Neuron (in vitro differentiated cells): ENCODE results near the gene NPPA.

Source experiments
- H2AFZ ChIP-seq: one replicate; pipeline ENCODE4 v1.6.1; 2013; ENCODE audit warnings: low read depth, mild to moderate bottlenecking, inconsistent platforms, low read length, moderate library complexity
- H3K27me3 ChIP-seq: one replicate; pipeline ENCODE4 v1.6.1; 2013; ENCODE audit warnings: low read length; ENCODE audit not compliant: insufficient read depth
- H3K36me3 ChIP-seq: one replicate; pipeline ENCODE4 v1.6.1; 2013; ENCODE audit warnings: low read length; ENCODE audit not compliant: insufficient read depth
- H3K4me1 ChIP-seq: one replicate; pipeline ENCODE4 v1.6.1; 2013; ENCODE audit warnings: low read length; ENCODE audit not compliant: insufficient read depth
- H3K4me3 ChIP-seq: 2 replicates; pipeline ENCODE4 v1.5.1; 2013; ENCODE audit warnings: mild to moderate bottlenecking, low read length, moderate library complexity
- H3K9me3 ChIP-seq: one replicate; pipeline ENCODE4 v1.6.1; 2013; ENCODE audit warnings: low read length

Gene NPPA

GRCh38 chr1:11850156-11850555 is 2.6 kb upstream of the NPPA start:
- H3K36me3 ChIP-seq = peaks cover 15% of the 10 kb centered on the region

DNA sequence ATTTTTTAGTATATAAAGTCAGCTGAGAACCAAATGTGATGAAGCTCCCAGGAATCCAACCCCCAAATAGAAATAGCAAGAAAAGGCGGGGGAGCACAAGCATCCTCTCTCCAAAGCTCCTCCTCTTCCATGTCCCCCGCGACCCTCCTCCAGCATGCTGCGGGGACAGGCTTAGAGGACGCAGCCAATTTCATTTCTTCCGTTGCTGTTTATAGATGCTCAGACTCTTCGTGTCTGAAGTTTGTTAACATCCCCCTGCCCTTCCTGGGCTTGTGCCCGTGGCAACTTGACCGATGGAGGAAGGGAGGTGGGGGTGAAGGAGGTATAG is 754 bp upstream of the NPPA start:
- H2AFZ ChIP-seq = no peak overlapping the region
- no peaks in the 10 kb centered on the region for H3K4me1 ChIP-seq
- H3K4me3 ChIP-seq = no peak overlapping the region
- H3K9me3 ChIP-seq = no peaks in the 10 kb centered on the region
- H3K27me3 ChIP-seq = no peaks in the 10 kb centered on the region
- peaks cover 30% of the 10 kb centered on the region for H3K36me3 ChIP-seq

More at GRCh38 chr1:11850156-11850555, 2.6 kb upstream of the NPPA start:
- Histone ChIP-seq H3K9me3 (no peaks in the 10 kb centered on the region), H3K4me1 (no peaks in the 10 kb centered on the region), H2AFZ (no peak overlapping the region), H3K4me3 (no peak overlapping the region), H3K27me3 (no peaks in the 10 kb centered on the region)

DNA sequence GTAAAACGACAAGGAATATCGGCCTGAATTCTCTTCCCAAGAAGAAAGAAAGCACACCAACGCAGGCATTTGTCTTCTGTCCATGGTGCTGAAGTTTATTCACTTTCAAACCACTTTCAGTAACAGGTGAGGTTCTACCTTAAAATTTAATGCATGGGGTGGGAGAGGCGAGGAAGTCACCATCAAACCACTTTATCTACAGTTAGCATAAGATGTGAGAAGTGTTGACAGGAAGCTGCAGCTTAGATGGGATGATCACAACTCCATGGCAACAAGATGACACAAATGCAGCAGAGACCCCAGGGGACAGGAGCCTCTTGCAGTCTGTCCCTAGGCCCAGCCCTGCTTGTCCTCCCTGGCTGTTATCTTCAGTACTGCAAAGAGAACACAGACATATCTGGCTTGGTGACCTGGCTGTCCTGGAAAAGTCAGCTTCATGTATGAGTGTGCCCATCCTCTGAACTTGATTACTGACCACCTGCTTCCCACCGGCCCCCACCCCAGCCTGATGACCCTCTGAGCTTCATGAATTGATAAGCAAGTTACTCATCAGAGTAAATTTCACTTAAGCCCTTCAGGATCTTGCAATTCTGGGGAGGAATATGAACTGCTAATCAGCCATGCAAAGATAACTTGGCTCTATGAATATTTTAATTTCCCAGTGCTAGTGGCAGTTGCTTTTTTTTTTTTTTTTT is 1.8 kb downstream of the NPPA start:
- Histone ChIP-seq H3K27me3 (no peaks in the 10 kb centered on the region), H3K36me3 (peaks cover 52% of the 10 kb centered on the region), H2AFZ (no peak overlapping the region), H3K4me3 (no peak overlapping the region), H3K9me3 (no peaks in the 10 kb centered on the region), H3K4me1 (no peaks in the 10 kb centered on the region)

DNA sequence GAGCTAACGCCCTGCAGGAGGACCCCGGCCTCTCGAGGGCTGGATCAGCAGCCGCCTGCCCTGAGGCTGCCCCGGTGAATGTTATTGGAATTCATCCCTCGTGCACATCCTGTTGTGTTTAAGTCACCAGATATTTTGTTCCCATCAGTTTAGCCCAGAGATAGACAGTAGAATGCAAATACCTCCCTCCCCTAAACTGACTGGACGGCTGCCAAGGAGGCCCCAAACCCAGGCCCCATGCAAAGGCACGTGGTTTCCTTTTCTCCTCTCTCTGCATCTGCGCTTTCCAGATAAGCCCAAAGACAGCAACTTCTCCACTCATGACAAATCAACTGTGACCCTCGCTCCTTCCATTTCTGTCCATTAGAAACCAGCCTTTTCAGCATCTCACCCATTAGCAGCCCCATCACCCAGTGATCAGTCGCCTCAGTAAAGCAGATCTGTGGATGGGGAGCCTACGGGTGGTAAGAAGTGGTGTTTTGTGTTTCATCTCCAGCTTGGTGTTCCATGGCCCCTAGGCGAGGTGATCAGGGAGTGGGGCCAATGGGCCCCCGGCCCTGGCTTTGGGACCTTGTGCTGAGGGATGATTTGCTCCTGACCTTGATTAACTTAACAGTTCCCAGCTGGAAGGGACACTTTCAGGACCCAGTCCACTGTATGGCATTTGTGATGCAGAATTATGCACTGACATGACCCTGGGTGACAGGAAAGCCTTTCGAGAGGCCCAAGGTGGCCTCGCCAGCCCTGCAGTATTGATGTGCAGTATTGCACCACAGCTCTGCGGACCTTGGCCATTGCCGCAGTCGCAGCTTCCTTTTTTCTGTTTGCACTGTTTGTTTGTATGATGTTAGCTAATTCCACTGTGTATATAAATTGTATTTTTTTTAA is 5.2 kb downstream of the NPPA start:
- Histone ChIP-seq H3K36me3 (peaks cover 79% of the 10 kb centered on the region), H2AFZ (no peak overlapping the region), H3K4me3 (no peak overlapping the region), H3K4me1 (no peaks in the 10 kb centered on the region), H3K27me3 (no peaks in the 10 kb centered on the region), H3K9me3 (no peaks in the 10 kb centered on the region)

- Histone ChIP-seq H3K27me3 (no peaks in the 10 kb centered on the region), H3K36me3 (peaks cover 84% of the 10 kb centered on the region), H2AFZ (no peak overlapping the region), H3K4me3 (no peak overlapping the region), H3K9me3 (no peaks in the 10 kb centered on the region), H3K4me1 (no peaks in the 10 kb centered on the region)
Measured at GRCh38 chr1:11841245-11842153, 6.1 kb downstream of the NPPA start.

DNA sequence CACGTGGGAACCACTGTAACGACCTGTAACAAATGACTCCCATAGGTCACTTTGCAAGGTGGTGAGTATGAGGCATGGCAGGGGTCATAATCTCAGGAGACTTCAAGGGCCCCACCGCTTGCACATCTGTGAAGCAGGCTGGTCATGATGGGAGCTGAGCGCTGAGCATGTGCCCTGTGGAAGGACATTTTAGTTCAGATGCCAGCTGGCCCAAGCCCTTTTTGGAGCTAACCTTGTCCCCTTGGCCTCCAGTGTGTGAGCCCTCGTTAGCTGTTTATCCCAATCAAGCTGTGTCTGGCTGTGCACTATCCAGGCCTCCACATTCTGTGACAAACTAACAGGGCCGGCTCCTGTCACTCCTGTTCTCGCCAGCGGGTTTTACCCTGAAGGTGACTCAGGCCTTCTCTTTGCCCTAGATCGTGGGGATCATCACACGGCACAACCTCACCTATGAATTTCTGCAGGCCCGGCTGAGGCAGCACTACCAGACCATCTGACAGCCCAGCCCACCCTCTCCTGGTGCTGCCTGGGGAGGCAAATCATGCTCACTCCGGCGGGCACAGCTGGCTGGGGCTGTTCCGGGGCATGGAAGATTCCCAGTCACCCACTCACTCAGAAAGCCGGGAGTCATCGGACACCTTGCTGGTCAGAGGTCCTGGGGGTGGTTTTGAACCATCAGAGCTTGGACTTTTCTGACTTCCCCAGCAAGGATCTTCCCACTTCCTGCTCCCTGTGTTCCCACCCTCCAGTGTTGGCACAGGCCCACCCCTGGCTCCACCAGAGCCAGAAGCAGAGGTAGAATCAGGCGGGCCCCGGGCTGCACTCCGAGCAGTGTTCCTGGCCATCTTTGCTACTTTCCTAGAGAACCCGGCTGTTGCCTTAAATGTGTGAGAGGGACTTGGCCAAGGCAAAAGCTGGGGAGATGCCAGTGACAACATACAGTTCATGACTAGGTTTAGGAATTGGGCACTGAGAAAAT is 7.6 kb downstream of the NPPA start:
- Histone ChIP-seq H3K36me3 (peaks cover 90% of the 10 kb centered on the region), H2AFZ (no peak overlapping the region), H3K4me1 (no peaks in the 10 kb centered on the region), H3K4me3 (no peak overlapping the region), H3K9me3 (no peaks in the 10 kb centered on the region), H3K27me3 (no peaks in the 10 kb centered on the region)

DNA sequence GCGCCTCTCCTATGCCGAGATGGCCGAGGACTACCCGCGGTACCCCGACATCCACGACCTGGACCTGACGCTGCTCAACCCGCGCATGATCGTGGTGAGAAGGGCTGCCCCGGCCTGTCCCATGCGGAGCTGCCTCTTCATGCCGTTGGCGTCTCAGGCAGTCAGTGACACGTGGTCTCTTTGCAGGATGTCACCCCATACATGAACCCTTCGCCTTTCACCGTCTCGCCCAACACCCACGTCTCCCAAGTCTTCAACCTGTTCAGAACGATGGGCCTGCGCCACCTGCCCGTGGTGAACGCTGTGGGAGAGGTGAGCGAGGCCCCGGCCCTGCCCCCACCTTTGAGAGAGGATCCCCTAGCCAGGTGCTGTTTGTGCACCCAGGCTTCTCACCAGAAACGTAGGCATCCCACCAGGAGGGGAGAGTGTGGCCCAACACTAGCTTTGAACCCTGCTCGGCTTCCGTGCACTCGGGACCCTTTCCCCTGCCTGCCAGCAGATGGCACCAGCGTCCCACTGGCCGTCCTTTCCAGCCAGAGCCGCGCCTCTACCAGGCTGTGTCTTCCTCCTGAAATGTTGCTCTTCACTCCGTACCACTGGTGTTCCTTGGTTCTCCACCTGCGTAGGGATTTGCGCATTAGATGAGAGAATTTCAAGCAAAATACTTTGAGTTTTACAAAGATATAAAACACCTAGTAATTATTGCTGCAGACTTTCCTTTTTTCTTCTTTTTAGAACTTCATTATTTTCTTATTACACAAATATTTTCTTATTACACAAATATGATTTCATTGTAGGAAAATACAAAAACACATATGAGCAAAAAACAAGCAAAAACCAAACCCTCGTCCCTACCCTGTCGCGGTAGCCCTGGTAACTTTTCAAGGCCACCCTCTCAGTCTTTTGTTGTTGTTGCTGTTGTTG is 9.0 kb downstream of the NPPA start:
- no peaks in the 10 kb centered on the region for H3K27me3 ChIP-seq
- H3K4me1 ChIP-seq = no peaks in the 10 kb centered on the region
- peaks cover 90% of the 10 kb centered on the region for H3K36me3 ChIP-seq
- no peak overlapping the region for H2AFZ ChIP-seq
- no peak overlapping the region for H3K4me3 ChIP-seq
- no peaks in the 10 kb centered on the region for H3K9me3 ChIP-seq

GRCh38 chr1:11837767-11838348 is 9.7 kb downstream of the NPPA start:
- Histone ChIP-seq H3K27me3 (no peaks in the 10 kb centered on the region), H3K36me3 (peaks cover 94% of the 10 kb centered on the region), H3K4me3 (no peak overlapping the region), H3K4me1 (no peaks in the 10 kb centered on the region), H3K9me3 (no peaks in the 10 kb centered on the region), H2AFZ (no peak overlapping the region)

DNA sequence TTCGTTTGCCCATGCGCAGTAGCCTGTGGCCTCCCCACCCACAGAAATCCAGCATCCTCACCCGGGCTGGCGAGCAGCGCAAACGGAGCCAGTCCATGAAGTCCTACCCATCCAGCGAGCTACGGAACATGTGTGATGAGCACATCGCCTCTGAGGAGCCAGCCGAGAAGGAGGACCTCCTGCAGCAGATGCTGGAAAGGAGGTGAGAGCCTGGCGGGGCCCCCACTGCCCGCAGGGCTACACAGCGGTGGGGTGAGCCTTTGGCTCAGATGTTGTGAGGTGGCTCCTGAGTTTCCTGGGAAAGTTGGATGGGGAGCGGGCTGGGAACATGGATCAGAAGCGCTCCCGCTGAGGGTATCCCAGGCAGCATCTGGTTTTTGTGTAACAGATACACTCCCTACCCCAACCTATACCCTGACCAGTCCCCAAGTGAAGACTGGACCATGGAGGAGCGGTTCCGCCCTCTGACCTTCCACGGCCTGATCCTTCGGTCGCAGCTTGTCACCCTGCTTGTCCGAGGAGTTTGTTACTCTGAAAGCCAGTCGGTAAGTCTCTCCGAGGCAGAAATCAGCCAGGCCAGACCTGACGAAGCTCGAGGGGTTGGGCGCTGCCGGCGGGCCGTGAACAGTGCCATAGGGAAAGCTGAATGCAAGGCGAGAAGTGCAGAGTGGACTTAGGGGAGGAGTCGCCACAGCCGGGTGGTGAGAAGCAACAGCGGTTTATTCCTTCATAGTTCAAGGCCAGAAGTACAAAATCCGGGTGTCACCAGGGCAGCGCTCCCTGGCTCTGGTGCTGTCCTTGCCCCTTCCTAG is 10.4 kb downstream of the NPPA start:
- H3K9me3 ChIP-seq = no peaks in the 10 kb centered on the region
- H3K4me3 ChIP-seq = no peak overlapping the region
- H3K36me3 ChIP-seq = peaks cover 93% of the 10 kb centered on the region
- no peaks in the 10 kb centered on the region for H3K4me1 ChIP-seq
- no peak overlapping the region for H2AFZ ChIP-seq
- H3K27me3 ChIP-seq = no peaks in the 10 kb centered on the region

- H3K9me3 ChIP-seq = no peaks in the 10 kb centered on the region
- peaks cover 84% of the 10 kb centered on the region for H3K36me3 ChIP-seq
- no peaks in the 10 kb centered on the region for H3K27me3 ChIP-seq
- H2AFZ ChIP-seq = no peak overlapping the region
- no peaks in the 10 kb centered on the region for H3K4me1 ChIP-seq
- H3K4me3 ChIP-seq = no peak overlapping the region
Measured at GRCh38 chr1:11835441-11836225, 11.9 kb downstream of the NPPA start.
